Ovary (tissue), 3 donors: Measurements from ENCODE around the gene DENND6A.
"Not testable (repeated sequence)": the region's sequence is repeated elsewhere in the genome, so short reads cannot be mapped to it uniquely, and the experiment has no call there.

Experiments
- POLR2A ChIP-seq: fragments of 450-650 bp; IDR thresholded peaks from one replicate; pipeline ENCODE4 v1.6.1; 2017; ENCODE audit warnings: antibody characterized with exemption, mild to moderate bottlenecking, moderate library complexity
- TF ChIP-seq, protein P1 (sequence below), 3 donors: fragments of 450-650 bp in 2 of 3; fragments of 200-600 bp in 1 of 3; IDR thresholded peaks; one replicate each; pipeline versions ENCODE4 v1.5.1 to v1.8.0; 2016 to 2022; ENCODE audit warnings: antibody characterized with exemption in 3 of 3, mild to moderate bottlenecking in 1 of 3
- donor health status: DM: no; HTN: no; CAD: no.

DNA sequence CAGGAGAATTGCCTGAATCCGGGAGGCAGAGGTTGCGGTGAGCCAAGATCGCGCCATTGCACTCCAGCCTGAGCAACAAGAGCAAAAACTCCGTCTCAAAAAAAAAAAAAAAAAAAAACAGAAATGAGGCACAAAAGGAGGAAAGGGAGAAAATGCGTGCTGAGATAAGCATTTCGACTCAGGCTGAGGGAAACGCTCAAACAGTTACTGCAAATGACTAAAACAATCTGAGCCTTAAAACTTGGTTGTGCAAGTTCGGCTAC, 813 bp downstream of the DENND6A start:
- TF ChIP-seq, protein P1, sequence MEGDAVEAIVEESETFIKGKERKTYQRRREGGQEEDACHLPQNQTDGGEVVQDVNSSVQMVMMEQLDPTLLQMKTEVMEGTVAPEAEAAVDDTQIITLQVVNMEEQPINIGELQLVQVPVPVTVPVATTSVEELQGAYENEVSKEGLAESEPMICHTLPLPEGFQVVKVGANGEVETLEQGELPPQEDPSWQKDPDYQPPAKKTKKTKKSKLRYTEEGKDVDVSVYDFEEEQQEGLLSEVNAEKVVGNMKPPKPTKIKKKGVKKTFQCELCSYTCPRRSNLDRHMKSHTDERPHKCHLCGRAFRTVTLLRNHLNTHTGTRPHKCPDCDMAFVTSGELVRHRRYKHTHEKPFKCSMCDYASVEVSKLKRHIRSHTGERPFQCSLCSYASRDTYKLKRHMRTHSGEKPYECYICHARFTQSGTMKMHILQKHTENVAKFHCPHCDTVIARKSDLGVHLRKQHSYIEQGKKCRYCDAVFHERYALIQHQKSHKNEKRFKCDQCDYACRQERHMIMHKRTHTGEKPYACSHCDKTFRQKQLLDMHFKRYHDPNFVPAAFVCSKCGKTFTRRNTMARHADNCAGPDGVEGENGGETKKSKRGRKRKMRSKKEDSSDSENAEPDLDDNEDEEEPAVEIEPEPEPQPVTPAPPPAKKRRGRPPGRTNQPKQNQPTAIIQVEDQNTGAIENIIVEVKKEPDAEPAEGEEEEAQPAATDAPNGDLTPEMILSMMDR (IDR thresholded peaks at IDR 0.05) = not testable (repeated sequence)
- not testable (repeated sequence) for TF ChIP-seq POLR2A
